Peyer's patch (tissue), 4 donors: ENCODE measurements around the gene DHFR2.
A peak's percentile ranks its signal among the peaks of the same experiment; 100 is the strongest.

Experiments used
- CTCF ChIP-seq, 6 experiments: fragments of 450-650 bp in 4 of 6; fragments of 200-600 bp in 2 of 6; sonication (generic) in 1 of 6; IDR thresholded peaks; one replicate each; pipeline ENCODE4 v1.5.1; 2017 to 2019; ENCODE audit warnings: antibody characterized with exemption in 6 of 6, mild to moderate bottlenecking in 3 of 6, moderate library complexity in 1 of 6
- POLR2A ChIP-seq, 2 donors: fragments of 450-650 bp; IDR thresholded peaks; one replicate each; pipeline ENCODE4 v1.5.1; 2017; ENCODE audit warnings: antibody characterized with exemption in 2 of 2, mild to moderate bottlenecking in 2 of 2, moderate library complexity in 2 of 2

DNA sequence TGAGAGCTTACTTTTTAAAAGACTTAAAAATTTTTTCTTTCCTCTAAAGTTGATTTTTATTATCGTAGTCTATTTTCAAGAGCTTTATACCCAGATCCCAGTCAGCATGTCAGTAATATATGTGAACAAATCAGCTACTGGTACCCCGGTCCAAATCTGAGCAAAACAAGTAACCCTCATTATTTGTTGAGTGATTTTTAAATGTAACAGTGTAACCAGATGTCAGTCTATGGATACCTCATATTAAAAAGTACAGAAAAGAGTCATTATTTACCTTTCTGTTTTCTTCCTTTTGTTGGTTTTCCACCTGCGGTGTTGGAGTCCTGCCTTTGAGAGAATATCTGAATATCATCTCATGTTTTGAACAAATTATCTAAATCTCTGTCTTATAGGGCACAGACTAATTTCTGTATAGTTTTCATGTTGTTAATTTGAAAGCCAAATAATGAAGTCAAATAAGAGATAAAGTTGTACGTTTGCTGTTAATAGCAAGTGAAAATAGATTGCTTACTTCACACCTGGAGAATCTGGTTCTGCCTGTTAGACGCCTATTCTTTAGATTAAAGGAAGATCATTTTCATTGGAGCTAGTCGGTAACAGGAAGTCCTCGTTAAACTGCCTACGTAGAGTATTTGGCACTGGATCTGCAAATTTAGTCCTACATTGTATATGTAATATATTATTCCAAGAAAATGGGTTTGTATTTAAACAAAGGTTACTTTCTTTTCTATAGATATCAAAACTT lies 34.5 kb downstream of the DHFR2 start, which contains the start of gene STX19:
- TF ChIP-seq POLR2A (IDR thresholded peaks at IDR 0.05), result peak; percentile 42 to 76
- no peak for TF ChIP-seq CTCF (IDR thresholded peaks at IDR 0.05)
